DMS 273 (cell line): ENCODE results near the gene TBC1D3D.
"Not testable (repeated sequence)": the region's sequence is repeated elsewhere in the genome, so short reads cannot be mapped to it uniquely, and the experiment has no call there.

ENCODE experiments used
- DNase-seq: peaks from one replicate; lab custom pipeline; 2025; ENCODE audit not compliant: unreplicated experiment; lab: John Stamatoyannopoulos, UW

TBC1D3D gene

GRCh38 chr17:38003676-38004075 is at the start of gene TBC1D3D:
TBC1D3D (plus strand) TSS chr17:38003976; CDS start chr17:38005561, 1,585 bp downstream.
- DNase-seq: not testable (repeated sequence)

- not testable (repeated sequence) for DNase-seq
Measured at GRCh38 chr17:37988960-37989359, 14.8 kb upstream of the TBC1D3D start, which contains the start of gene TBC1D3L. TBC1D3L (minus strand) TSS chr17:37989060; CDS start chr17:37987520, 1,540 bp downstream.
